ENCODE data around the gene FAM110D. TPM values are rescaled to one million over a fixed set of nuclear protein-coding genes. Genes with fewer than 3 reads are reported as not detected.

The FAM110D gene
- total RNA-seq, 1 experiment from 2014 or later = not detected

GRCh38 chr1:26154750-26155149 is 4.1 kb upstream of the FAM110D start:
- no TSS peak for BruUV-seq (replicated peaks)
- Mint-ChIP-seq H3K36me3 (ENCODE audit: insufficient read depth, unreplicated experiment) (no peaks in the 10 kb centered on the region), H3K9me3 (ENCODE audit: low read depth, unreplicated experiment) (no peaks in the 10 kb centered on the region), H3K27ac (ENCODE audit: unreplicated experiment) (no peak overlapping the region), H3K27me3 (ENCODE audit: unreplicated experiment) (peaks cover 35% of the 10 kb centered on the region), H3K4me1 (ENCODE audit: low read depth, unreplicated experiment) (no peaks in the 10 kb centered on the region), H3K4me3 (ENCODE audit: low read depth, unreplicated experiment) (no peak overlapping the region)
- DNase-seq = no peak
- CTCF ChIA-PET = no interaction called here
- TF ChIP-seq CTCF (IDR thresholded peaks at IDR 0.05; ENCODE audit: unreplicated experiment) = no peak
- intact Hi-C loops (cut with micrococcal nuclease; ENCODE audit: unreplicated experiment) = no loop called here

- Mint-ChIP-seq H3K36me3 (ENCODE audit: insufficient read depth, unreplicated experiment) (no peaks in the 10 kb centered on the region), H3K4me3 (ENCODE audit: low read depth, unreplicated experiment) (no peak overlapping the region), H3K27ac (ENCODE audit: unreplicated experiment) (no peak overlapping the region), H3K27me3 (ENCODE audit: unreplicated experiment) (peaks cover 27% of the 10 kb centered on the region), H3K4me1 (ENCODE audit: low read depth, unreplicated experiment) (no peaks in the 10 kb centered on the region), H3K9me3 (ENCODE audit: low read depth, unreplicated experiment) (no peaks in the 10 kb centered on the region)
- BruUV-seq (replicated peaks) = no TSS peak
- no peak for DNase-seq
- intact Hi-C loops (cut with micrococcal nuclease; ENCODE audit: unreplicated experiment) = no loop called here
- CTCF ChIA-PET = no interaction called here
- TF ChIP-seq CTCF (IDR thresholded peaks at IDR 0.05; ENCODE audit: unreplicated experiment) = no peak
Observed at GRCh38 chr1:26155370-26156284, 3.3 kb upstream of the FAM110D start.

- no peaks in the 10 kb centered on the region for H3K4me1 Mint-ChIP-seq (ENCODE audit: low read depth, unreplicated experiment)
- DNase-seq = no peak
Observed at GRCh38 chr1:26156285-26157038, 2.4 kb upstream of the FAM110D start.

More at GRCh38 chr1:26156285-26157038, 2.4 kb upstream of the FAM110D start:
- Mint-ChIP-seq H3K27ac (ENCODE audit: unreplicated experiment) (no peak overlapping the region), H3K4me3 (ENCODE audit: low read depth, unreplicated experiment) (no peak overlapping the region), H3K9me3 (ENCODE audit: low read depth, unreplicated experiment) (no peaks in the 10 kb centered on the region), H3K27me3 (ENCODE audit: unreplicated experiment) (peaks cover 27% of the 10 kb centered on the region), H3K36me3 (ENCODE audit: insufficient read depth, unreplicated experiment) (no peaks in the 10 kb centered on the region)
- BruUV-seq (replicated peaks) = no TSS peak
- intact Hi-C loops (cut with micrococcal nuclease; ENCODE audit: unreplicated experiment) = no loop called here
- TF ChIP-seq CTCF (IDR thresholded peaks at IDR 0.05; ENCODE audit: unreplicated experiment) = no peak
- CTCF ChIA-PET = no interaction called here
